ENCODE results near the gene PRKCA. TPM values are rescaled to one million over a fixed set of nuclear protein-coding genes. Genes with fewer than 3 reads are reported as not detected.
A peak's percentile ranks its signal among the peaks of the same experiment; 100 is the strongest.
"Not testable (repeated sequence)": the region's sequence is repeated elsewhere in the genome, so short reads cannot be mapped to it uniquely, and the experiment has no call there.

PRKCA gene
- total and polyA plus RNA-seq, 10 of the 15 experiments (the other 5 are each of a cell fraction or from before 2014, with no cell fraction given) = 0.11 to 14.6 (median 0.72) TPM

GRCh38 chr17:66624630-66625029, 322.2 kb downstream of the PRKCA start:
- H3K36me3 ChIP-seq (ENCODE audit: control insufficient read depth in 2 of 2, insufficient read depth in 2 of 2, low read length in 1 of 2); H3K79me2 ChIP-seq (ENCODE audit: control insufficient read depth, insufficient read depth, low read length); H2AFZ ChIP-seq (ENCODE audit: control insufficient read depth, low read depth, low read length); H3K27ac ChIP-seq (ENCODE audit: control insufficient read depth, insufficient read depth); FAIRE-seq; H3K4me2 ChIP-seq (ENCODE audit: control insufficient read depth, insufficient read depth); BruUV-seq (replicated peaks); DNase-seq (ENCODE audit: low read depth, low spot score); H3K9ac ChIP-seq (ENCODE audit: control insufficient read depth, insufficient read depth, low read length); H3K4me3 ChIP-seq; H3K4me1 ChIP-seq (ENCODE audit: control insufficient read depth, insufficient read depth, low read length); ATAC-seq; H3K9me3 ChIP-seq (replicated peaks; ENCODE audit: control insufficient read depth, insufficient read depth, low read length); H4K20me1 ChIP-seq (ENCODE audit: control insufficient read depth, insufficient read depth); POLR2A ChIA-PET; in situ Hi-C loops (cut with MboI); H3K27me3 ChIP-seq (replicated peaks in 1 of 2; ENCODE audit: control insufficient read depth in 2 of 2, insufficient read depth in 2 of 2, low read length in 1 of 2): not testable (repeated sequence)
- SMC1A ChIA-PET (ENCODE audit: uncharacterized antibody, unreplicated experiment) = interaction anchor here (1.1 to 1.5 kb wide), 3 partner anchors 10 to 369 kb away, joined by 3 to 5 read pairs (median 4); no protein-coding TSS in a partner anchor
- CTCF ChIA-PET = interaction anchor here (1.1 to 1.6 kb wide), 2 partner anchors 58 to 369 kb away, joined by 4 to 5 read pairs; no protein-coding TSS in a partner anchor
- 38% methylated on average over 2 of the region's 2 CpGs for WGBS (ENCODE audit: insufficient coverage, insufficient replicate concordance, low lambda C conversion rate, missing lambda C conversion rate)
- intact Hi-C loops (cut with micrococcal nuclease; ENCODE audit: unreplicated experiment) = loop anchor here (1.0 to 5.0 kb wide), 3 partner anchors 88 to 424 kb away; no protein-coding TSS in a partner anchor
- RAD21 ChIA-PET (ENCODE audit: unreplicated experiment) = interaction anchor here (2.0 to 2.8 kb wide), 2 partner anchors 8 to 57 kb away, joined by 5 to 9 read pairs; no protein-coding TSS in a partner anchor

GRCh38 chr17:66625311-66625767, 322.9 kb downstream of the PRKCA start:
- Histone ChIP-seq H3K27ac (ENCODE audit: control insufficient read depth, insufficient read depth) (no peak overlapping the region), H3K9me3 (replicated peaks; ENCODE audit: control insufficient read depth, insufficient read depth, low read length) (no peaks in the 10 kb centered on the region), H3K4me2 (ENCODE audit: control insufficient read depth, insufficient read depth) (no peak overlapping the region), H2AFZ (ENCODE audit: control insufficient read depth, low read depth, low read length) (no peak overlapping the region), H3K36me3 (ENCODE audit: control insufficient read depth in 2 of 2, insufficient read depth in 2 of 2, low read length in 1 of 2) (no peaks in the 10 kb centered on the region; a peak in 1 of 4 replicates), H3K4me3 (no peak overlapping the region), H3K79me2 (ENCODE audit: control insufficient read depth, insufficient read depth, low read length) (no peaks in the 10 kb centered on the region), H4K20me1 (ENCODE audit: control insufficient read depth, insufficient read depth) (no peaks in the 10 kb centered on the region), H3K4me1 (ENCODE audit: control insufficient read depth, insufficient read depth, low read length) (no peaks in the 10 kb centered on the region), H3K27me3 (replicated peaks in 1 of 2; ENCODE audit: control insufficient read depth in 2 of 2, insufficient read depth in 2 of 2, low read length in 1 of 2) (no peaks in the 10 kb centered on the region), H3K9ac (ENCODE audit: control insufficient read depth, insufficient read depth, low read length) (no peak overlapping the region)
- DNase-seq (ENCODE audit: low read depth, low spot score) = no peak
- TF ChIP-seq CTCF (IDR thresholded peaks at IDR 0.05 in 2 of 3, conservative IDR thresholded peaks at IDR 0.05 in 1 of 3; ENCODE audit: control insufficient read depth in 2 of 3, extremely low read depth in 1 of 3, insufficient read depth in 1 of 3, low read depth in 3 of 3, low read length in 3 of 3) (peak in 2 of 3 experiments; percentile 9 to 14; a peak in 2 of 6 replicates), SMC3 (IDR thresholded peaks at IDR 0.05; ENCODE audit: borderline replicate concordance, low read length) (peak; percentile 42; the same call in 1 of the 2 replicates), IKZF2 (IDR thresholded peaks at IDR 0.05) (no peak), RAD21 (IDR thresholded peaks at IDR 0.05; ENCODE audit: insufficient read depth, low read depth, low read length) (peak; percentile 41; the same call in 1 of the 2 replicates)
- TF ChIP-seq, protein P1, sequence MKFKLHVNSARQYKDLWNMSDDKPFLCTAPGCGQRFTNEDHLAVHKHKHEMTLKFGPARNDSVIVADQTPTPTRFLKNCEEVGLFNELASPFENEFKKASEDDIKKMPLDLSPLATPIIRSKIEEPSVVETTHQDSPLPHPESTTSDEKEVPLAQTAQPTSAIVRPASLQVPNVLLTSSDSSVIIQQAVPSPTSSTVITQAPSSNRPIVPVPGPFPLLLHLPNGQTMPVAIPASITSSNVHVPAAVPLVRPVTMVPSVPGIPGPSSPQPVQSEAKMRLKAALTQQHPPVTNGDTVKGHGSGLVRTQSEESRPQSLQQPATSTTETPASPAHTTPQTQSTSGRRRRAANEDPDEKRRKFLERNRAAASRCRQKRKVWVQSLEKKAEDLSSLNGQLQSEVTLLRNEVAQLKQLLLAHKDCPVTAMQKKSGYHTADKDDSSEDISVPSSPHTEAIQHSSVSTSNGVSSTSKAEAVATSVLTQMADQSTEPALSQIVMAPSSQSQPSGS (IDR thresholded peaks at IDR 0.05; ENCODE audit: low read length) = no peak
- no TSS peak for BruUV-seq (replicated peaks)
- SMC1A ChIA-PET (ENCODE audit: uncharacterized antibody, unreplicated experiment) = interaction anchor here (0.8 to 1.5 kb wide), 4 partner anchors 10 to 75 kb away, joined by 3 to 5 read pairs (median 4); no protein-coding TSS in a partner anchor
- ATAC-seq = peak; percentile 77
- in situ Hi-C loops (cut with MboI) = no loop called here
- intact Hi-C loops (cut with micrococcal nuclease; ENCODE audit: unreplicated experiment) = loop anchor here (1.0 to 5.0 kb wide), 3 partner anchors 87 to 425 kb away; no protein-coding TSS in a partner anchor
- CTCF ChIA-PET = interaction anchor here (0.5 to 1.6 kb wide), 6 partner anchors 9 to 370 kb away, joined by 3 to 5 read pairs (median 3); no protein-coding TSS in a partner anchor
- 36% methylated on average over 2 of the region's 2 CpGs for WGBS (ENCODE audit: insufficient coverage, insufficient replicate concordance, low lambda C conversion rate, missing lambda C conversion rate)
- RAD21 ChIA-PET (ENCODE audit: unreplicated experiment) = interaction anchor here (1.0 to 2.8 kb wide), 3 partner anchors 9 to 83 kb away, joined by 3 to 9 read pairs (median 5); no protein-coding TSS in a partner anchor
- POLR2A ChIA-PET = no interaction called here
- no peak for FAIRE-seq

Measured in GM12878 (cell line).